Measurements from ENCODE around the gene HRH1.

- TF ChIP-seq CTCF (IDR thresholded peaks at IDR 0.05), result no peak
- no peak for TF ChIP-seq POLR2A (IDR thresholded peaks at IDR 0.05)
Observed at GRCh38 chr3:11240496-11240895, 86.2 kb downstream of the HRH1 start.

Data from uterus (tissue), 2 donors.